ENCODE data around the gene HOXA11.

HOXA11 gene

GRCh38 chr7:27179503-27180430, 5.3 kb downstream of the HOXA11 start:
- DNase-seq: no peak

- no peak for DNase-seq
Observed at GRCh38 chr7:27179030-27179429, 6.0 kb downstream of the HOXA11 start.

GRCh38 chr7:27178366-27178765, 6.7 kb downstream of the HOXA11 start:
- no peak for DNase-seq

GRCh38 chr7:27177795-27178320, 7.2 kb downstream of the HOXA11 start:
- no peak for DNase-seq

- no peak for DNase-seq
Observed at GRCh38 chr7:27176962-27177794, 7.9 kb downstream of the HOXA11 start.

GRCh38 chr7:27176524-27176845, 8.5 kb downstream of the HOXA11 start:
- no peak for DNase-seq

GRCh38 chr7:27175626-27176523, 9.2 kb downstream of the HOXA11 start:
- no peak for DNase-seq

GRCh38 chr7:27174874-27175625, 10.0 kb downstream of the HOXA11 start:
- DNase-seq: no peak

- DNase-seq: peak; percentile 29
Observed at GRCh38 chr7:27173956-27174873, 10.8 kb downstream of the HOXA11 start, which contains the start of gene HOXA10. Gene HOXA10, minus strand, starts transcription at chr7:27174320. Its CDS starts 14 bp downstream, at chr7:27174306.

GRCh38 chr7:27173511-27173955, 11.5 kb downstream of the HOXA11 start:
- peak; percentile 50 for DNase-seq

- peak; percentile 29 for DNase-seq
Observed at GRCh38 chr7:27172823-27173510, 12.1 kb downstream of the HOXA11 start.

GRCh38 chr7:27172315-27172774, 12.7 kb downstream of the HOXA11 start:
- no peak for DNase-seq

GRCh38 chr7:27171637-27172314, 13.3 kb downstream of the HOXA11 start:
- no peak for DNase-seq

- no peak for DNase-seq
Observed at GRCh38 chr7:27171325-27171636, 13.8 kb downstream of the HOXA11 start.

GRCh38 chr7:27170426-27171324, 14.4 kb downstream of the HOXA11 start:
- DNase-seq: no peak

- DNase-seq: no peak
Observed at GRCh38 chr7:27169658-27170425, 15.2 kb downstream of the HOXA11 start.

GRCh38 chr7:27168265-27168947, 16.6 kb downstream of the HOXA11 start:
- no peak for DNase-seq
